HepG2 (cell line): ENCODE measurements around the gene LIPT1. TPM values are rescaled to one million over a fixed set of nuclear protein-coding genes. Genes with fewer than 3 reads are reported as not detected.

ENCODE experiments used
- ASH2L ChIP-seq: fragments of 300-600, 200-600 bp; sonication (generic); IDR thresholded peaks from 2 replicates; pipeline ENCODE4 v1.7.0; 2017; ENCODE audit warnings: low read depth, mild to moderate bottlenecking, moderate library complexity, mixed read lengths, low read length; ENCODE audit not compliant: insufficient read length
- FOXA3 ChIP-seq: IDR thresholded peaks from 2 replicates; pipeline ENCODE4 v1.6.1; 2016; ENCODE audit warnings: missing genetic modification reagents, missing compliant biosample characterization
- HBP1 ChIP-seq: IDR thresholded peaks from 2 replicates; pipeline ENCODE4 v1.6.1; 2016; ENCODE audit warnings: low read depth, control low read depth
- KLF11 ChIP-seq: IDR thresholded peaks from 2 replicates; pipeline ENCODE4 v1.6.1; 2016; ENCODE audit warnings: missing compliant biosample characterization
- NFATC3 ChIP-seq: sonication (generic); formaldehyde crosslinking; IDR thresholded peaks from 2 replicates; pipeline ENCODE4 v1.5.1; 2020; ENCODE audit warnings: mild to moderate bottlenecking, missing genetic modification reagents
- RFXANK ChIP-seq: IDR thresholded peaks from 2 replicates; pipeline ENCODE4 v1.6.1; 2016
- TRIM24 ChIP-seq: sonication (generic); formaldehyde crosslinking; IDR thresholded peaks from 2 replicates; pipeline ENCODE4 v1.8.0; 2022; ENCODE audit warnings: mild to moderate bottlenecking, missing genetic modification reagents
- ZBTB46 ChIP-seq: sonication (generic); formaldehyde crosslinking; IDR thresholded peaks from 2 replicates; pipeline ENCODE4 v1.4.0; 2020; ENCODE audit warnings: mild to moderate bottlenecking, missing genetic modification reagents, borderline replicate concordance
- ZNF282 ChIP-seq: fragments of 450-650 bp; IDR thresholded peaks from 2 replicates; pipeline ENCODE4 v1.6.1; 2018; ENCODE audit not compliant: partially characterized antibody
- ZNF317 ChIP-seq: sonication (generic); formaldehyde crosslinking; IDR thresholded peaks from 2 replicates; pipeline ENCODE4 v1.5.0; 2020; ENCODE audit warnings: mild to moderate bottlenecking, missing genetic modification reagents
- ZNF383 ChIP-seq: sonication (generic); formaldehyde crosslinking; IDR thresholded peaks from 2 replicates; pipeline ENCODE4 v1.4.0; 2020; ENCODE audit warnings: missing genetic modification reagents, mild to moderate bottlenecking, borderline replicate concordance
- ZNF530 ChIP-seq: sonication (generic); formaldehyde crosslinking; IDR thresholded peaks from 2 replicates; pipeline ENCODE4 v1.5.0; 2020; ENCODE audit warnings: low read depth, mild to moderate bottlenecking, missing genetic modification reagents
- polyA plus RNA-seq, 8 experiments: library from polyadenylated mRNA; depleted of rRNA in 3 of 8; stranded (reverse) in 7 of 8; unstranded in 1 of 8; fragments of >200 nt; fragmentation: Illumina TruSeq in 4 of 8; extraction: Trizol in 4 of 8; gene quantifications; 2 replicates each; pipeline versions ENCODE4 v1.2.1 to v1.2.3, GENCODE V29; 2011 to 2016; ENCODE audit warnings: low read depth in 4 of 8, missing spikeins in 1 of 8, mixed read lengths in 1 of 8; ENCODE audit not compliant: insufficient read depth in 1 of 8
- total RNA-seq, 5 experiments: library from RNA; depleted of rRNA; stranded (reverse); fragments of >200 nt; fragmentation: Illumina TruSeq; extraction: Trizol; gene quantifications; 2 replicates each; pipeline ENCODE4 v1.2.3, GENCODE V29; 2016; ENCODE audit warnings: low read depth in 1 of 5
- TF ChIP-seq, protein P1 (sequence below): sonication (generic); formaldehyde crosslinking; IDR thresholded peaks from 2 replicates; pipeline ENCODE4 v1.5.0; 2020; ENCODE audit warnings: mild to moderate bottlenecking, missing genetic modification reagents
- TF ChIP-seq, protein P2 (sequence below): sonication (generic); formaldehyde crosslinking; IDR thresholded peaks from 2 replicates; pipeline ENCODE4 v1.4.0; 2020; ENCODE audit warnings: mild to moderate bottlenecking, missing genetic modification reagents
- TF ChIP-seq, protein P3 (sequence below): sonication (generic); formaldehyde crosslinking; IDR thresholded peaks from 2 replicates; pipeline ENCODE4 v1.4.0; 2020; ENCODE audit warnings: missing genetic modification reagents, mild to moderate bottlenecking, borderline replicate concordance
- TF ChIP-seq, protein P4 (sequence below): sonication (generic); formaldehyde crosslinking; IDR thresholded peaks from 2 replicates; pipeline ENCODE4 v1.4.0; 2020; ENCODE audit warnings: missing genetic modification reagents; ENCODE audit errors: not compliant biosample characterization

LIPT1 gene
- total and polyA plus RNA-seq, 2 of the 13 experiments (the other 11 are each of a cell fraction or from before 2014, with no cell fraction given), result 8.0 to 9.6 TPM

DNA sequence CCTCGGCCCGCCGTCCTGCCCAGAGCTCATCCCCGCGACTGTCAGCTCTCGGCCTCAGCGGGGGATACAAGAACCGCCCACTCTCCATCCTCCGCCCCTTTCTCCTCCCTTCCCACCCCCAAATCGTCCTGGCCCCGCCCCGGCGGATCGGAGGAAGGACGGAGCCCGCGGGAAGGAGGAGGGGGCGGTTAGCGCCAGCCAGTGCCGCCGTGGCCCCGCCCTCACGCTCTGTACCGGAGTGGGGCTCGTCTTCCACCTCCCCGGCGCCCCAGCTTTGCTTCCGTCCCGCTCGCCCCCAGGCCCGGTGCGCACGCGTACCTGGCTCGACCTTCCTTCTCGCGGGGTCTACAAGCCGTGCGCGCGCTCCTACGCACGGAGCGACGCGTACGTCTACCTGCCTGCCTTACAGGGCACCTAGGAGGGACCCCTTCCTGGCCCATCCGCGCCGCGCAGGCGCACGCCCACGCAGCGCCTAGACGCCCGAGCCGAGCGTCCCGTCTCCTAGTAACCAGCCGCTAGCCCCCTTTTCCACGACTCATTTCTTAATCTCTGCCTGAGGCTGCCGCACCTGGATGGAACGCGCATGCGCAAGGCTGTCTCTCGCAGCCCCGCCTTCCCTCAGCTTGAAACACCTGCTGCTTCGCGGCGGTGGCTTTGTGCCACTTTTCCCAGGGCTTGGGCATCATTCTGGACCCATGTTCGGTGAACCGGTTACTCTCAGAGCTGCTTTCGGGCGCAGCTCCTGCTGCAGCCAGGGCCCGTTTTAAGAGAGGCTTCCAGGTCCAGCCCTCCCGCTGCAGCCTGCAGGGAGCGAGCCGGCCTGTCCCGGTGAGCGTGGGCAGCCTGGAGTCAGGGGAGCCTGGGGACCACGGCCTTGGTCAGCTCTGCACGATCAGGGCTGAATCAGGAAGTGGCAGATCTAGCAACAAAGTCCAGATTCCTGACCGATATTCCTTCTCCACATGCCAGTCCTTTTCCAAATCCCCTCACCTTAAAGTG lies 13.4 kb upstream of the LIPT1 start, which contains the start of gene C2orf15 (continued):
- TF ChIP-seq, protein P1, sequence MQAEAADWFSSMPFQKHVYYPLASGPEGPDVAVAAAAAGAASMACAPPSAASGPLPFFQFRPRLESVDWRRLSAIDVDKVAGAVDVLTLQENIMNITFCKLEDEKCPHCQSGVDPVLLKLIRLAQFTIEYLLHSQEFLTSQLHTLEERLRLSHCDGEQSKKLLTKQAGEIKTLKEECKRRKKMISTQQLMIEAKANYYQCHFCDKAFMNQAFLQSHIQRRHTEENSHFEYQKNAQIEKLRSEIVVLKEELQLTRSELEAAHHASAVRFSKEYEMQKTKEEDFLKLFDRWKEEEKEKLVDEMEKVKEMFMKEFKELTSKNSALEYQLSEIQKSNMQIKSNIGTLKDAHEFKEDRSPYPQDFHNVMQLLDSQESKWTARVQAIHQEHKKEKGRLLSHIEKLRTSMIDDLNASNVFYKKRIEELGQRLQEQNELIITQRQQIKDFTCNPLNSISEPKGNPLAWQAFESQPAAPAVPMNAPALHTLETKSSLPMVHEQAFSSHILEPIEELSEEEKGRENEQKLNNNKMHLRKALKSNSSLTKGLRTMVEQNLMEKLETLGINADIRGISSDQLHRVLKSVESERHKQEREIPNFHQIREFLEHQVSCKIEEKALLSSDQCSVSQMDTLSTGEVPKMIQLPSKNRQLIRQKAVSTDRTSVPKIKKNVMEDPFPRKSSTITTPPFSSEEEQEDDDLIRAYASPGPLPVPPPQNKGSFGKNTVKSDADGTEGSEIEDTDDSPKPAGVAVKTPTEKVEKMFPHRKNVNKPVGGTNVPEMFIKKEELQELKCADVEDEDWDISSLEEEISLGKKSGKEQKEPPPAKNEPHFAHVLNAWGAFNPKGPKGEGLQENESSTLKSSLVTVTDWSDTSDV (CRISPR knock-in tag), result 0 out of 2 replicates have a peak, but pooled peaks have one; percentile 43
- TF ChIP-seq, protein P2, sequence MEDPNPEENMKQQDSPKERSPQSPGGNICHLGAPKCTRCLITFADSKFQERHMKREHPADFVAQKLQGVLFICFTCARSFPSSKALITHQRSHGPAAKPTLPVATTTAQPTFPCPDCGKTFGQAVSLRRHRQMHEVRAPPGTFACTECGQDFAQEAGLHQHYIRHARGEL (CRISPR knock-in tag), result no peak
- TF ChIP-seq, protein P3, sequence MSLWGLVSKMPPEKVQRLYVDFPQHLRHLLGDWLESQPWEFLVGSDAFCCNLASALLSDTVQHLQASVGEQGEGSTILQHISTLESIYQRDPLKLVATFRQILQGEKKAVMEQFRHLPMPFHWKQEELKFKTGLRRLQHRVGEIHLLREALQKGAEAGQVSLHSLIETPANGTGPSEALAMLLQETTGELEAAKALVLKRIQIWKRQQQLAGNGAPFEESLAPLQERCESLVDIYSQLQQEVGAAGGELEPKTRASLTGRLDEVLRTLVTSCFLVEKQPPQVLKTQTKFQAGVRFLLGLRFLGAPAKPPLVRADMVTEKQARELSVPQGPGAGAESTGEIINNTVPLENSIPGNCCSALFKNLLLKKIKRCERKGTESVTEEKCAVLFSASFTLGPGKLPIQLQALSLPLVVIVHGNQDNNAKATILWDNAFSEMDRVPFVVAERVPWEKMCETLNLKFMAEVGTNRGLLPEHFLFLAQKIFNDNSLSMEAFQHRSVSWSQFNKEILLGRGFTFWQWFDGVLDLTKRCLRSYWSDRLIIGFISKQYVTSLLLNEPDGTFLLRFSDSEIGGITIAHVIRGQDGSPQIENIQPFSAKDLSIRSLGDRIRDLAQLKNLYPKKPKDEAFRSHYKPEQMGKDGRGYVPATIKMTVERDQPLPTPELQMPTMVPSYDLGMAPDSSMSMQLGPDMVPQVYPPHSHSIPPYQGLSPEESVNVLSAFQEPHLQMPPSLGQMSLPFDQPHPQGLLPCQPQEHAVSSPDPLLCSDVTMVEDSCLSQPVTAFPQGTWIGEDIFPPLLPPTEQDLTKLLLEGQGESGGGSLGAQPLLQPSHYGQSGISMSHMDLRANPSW (CRISPR knock-in tag), result no peak; the same call in 1 of the 2 replicates
- no peak for TF ChIP-seq ZNF282
- peak; percentile 58 for TF ChIP-seq FOXA3 (CRISPR knock-in tag)
- TF ChIP-seq ZNF530 (CRISPR knock-in tag), result no peak
- TF ChIP-seq ZNF317, result peak; percentile 74; the same call in 1 of the 2 replicates
- TF ChIP-seq ASH2L, result peak; percentile 88
- TF ChIP-seq KLF11 (CRISPR knock-in tag), result peak; percentile 83; the same call in 1 of the 2 replicates
- no peak for TF ChIP-seq TRIM24 (CRISPR knock-in tag)
- no peak; the same call in 1 of the 2 replicates for TF ChIP-seq ZNF383
- TF ChIP-seq, protein P4, sequence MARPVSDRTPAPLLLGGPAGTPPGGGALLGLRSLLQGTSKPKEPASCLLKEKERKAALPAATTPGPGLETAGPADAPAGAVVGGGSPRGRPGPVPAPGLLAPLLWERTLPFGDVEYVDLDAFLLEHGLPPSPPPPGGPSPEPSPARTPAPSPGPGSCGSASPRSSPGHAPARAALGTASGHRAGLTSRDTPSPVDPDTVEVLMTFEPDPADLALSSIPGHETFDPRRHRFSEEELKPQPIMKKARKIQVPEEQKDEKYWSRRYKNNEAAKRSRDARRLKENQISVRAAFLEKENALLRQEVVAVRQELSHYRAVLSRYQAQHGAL, result peak; percentile 63
- TF ChIP-seq HBP1 (CRISPR knock-in tag), result 0 out of 2 replicates have a peak, but pooled peaks have one; percentile 26
- peak; percentile 93; the same call in 1 of the 2 replicates for TF ChIP-seq ZBTB46
- peak; percentile 71 for TF ChIP-seq NFATC3 (CRISPR knock-in tag)
- TF ChIP-seq RFXANK (CRISPR knock-in tag), result no peak
